Tibial artery (tissue), 4 donors: Measurements from ENCODE around the gene GTF3C1.

Experiments used
- DNase-seq, 2 donors: peaks; one replicate each; pipeline ENCODE4 v3.0.0-alpha.2; 2019
- H3K27ac ChIP-seq, 2 donors: fragments of 200-600 bp; sonication (generic) in 1 of 2; 1 replicate in 1 of 2; 2 replicates in 1 of 2; pipeline ENCODE4 v1.5.1; 2018 to 2019; ENCODE audit warnings: mild to moderate bottlenecking in 1 of 2
- H3K27me3 ChIP-seq, 2 donors: fragments of 200-600 bp; sonication (generic) in 1 of 2; one replicate each; pipeline versions ENCODE4 v1.5.1 to v1.6.0; 2016 to 2019
- H3K36me3 ChIP-seq, 3 donors: fragments of 200-600 bp; sonication (generic) in 2 of 3; one replicate each; pipeline ENCODE4 v1.5.1; 2016 to 2019; ENCODE audit warnings: mild to moderate bottlenecking in 2 of 3
- H3K4me1 ChIP-seq, 4 donors: fragments of 200-600 bp; sonication (generic) in 2 of 4; 1 replicate in 3 of 4; 2 replicates in 1 of 4; pipeline ENCODE4 v1.5.1; 2016 to 2019
- H3K4me3 ChIP-seq, 2 donors: fragments of 200-600 bp; sonication (generic) in 1 of 2; 1 replicate in 1 of 2; 2 replicates in 1 of 2; pipeline ENCODE4 v1.5.1; 2018 to 2019; ENCODE audit warnings: mild to moderate bottlenecking in 2 of 2
- H3K9me3 ChIP-seq, 3 donors: fragments of 200-600 bp; sonication (generic) in 1 of 3; one replicate each; pipeline ENCODE4 v1.5.1; 2016 to 2019
- CTCF ChIP-seq, 2 experiments: fragments of 200-600 bp in 1 of 2; fragments of 450-650 bp in 1 of 2; IDR thresholded peaks; one replicate each; pipeline ENCODE4 v1.5.1; 2017 to 2019; ENCODE audit warnings: antibody characterized with exemption in 2 of 2, mild to moderate bottlenecking in 1 of 2, moderate library complexity in 1 of 2
- intact Hi-C: fragments of 100-400 bp; cut with DNase I; formaldehyde crosslinking; loops from one replicate; pipeline ENCODE4 v1.15.0; 2023; ENCODE audit warnings: low total_unique reads

GTF3C1 gene

GRCh38 chr16:27539120-27539519 is 10.6 kb downstream of the GTF3C1 start:
- no peak for TF ChIP-seq CTCF (IDR thresholded peaks at IDR 0.05)
- Histone ChIP-seq H3K4me1 (no peaks in the 10 kb centered on the region), H3K27me3 (no peaks in the 10 kb centered on the region), H3K4me3 (no peak overlapping the region), H3K27ac (no peak overlapping the region), H3K9me3 (no peaks in the 10 kb centered on the region), H3K36me3 (peaks cover 78 to 98% (median 92%) of the 10 kb centered on the region in 3 donors)
- no peak for DNase-seq
- intact Hi-C loops, result no loop called here

GRCh38 chr16:27538528-27538927 is 11.2 kb downstream of the GTF3C1 start:
- Histone ChIP-seq H3K36me3 (peaks cover 72 to 98% (median 92%) of the 10 kb centered on the region in 3 donors), H3K27ac (no peak overlapping the region), H3K9me3 (no peaks in the 10 kb centered on the region), H3K4me1 (no peaks in the 10 kb centered on the region), H3K27me3 (no peaks in the 10 kb centered on the region), H3K4me3 (no peak overlapping the region)
- no peak for TF ChIP-seq CTCF (IDR thresholded peaks at IDR 0.05)
- no peak for DNase-seq
- intact Hi-C loops, result no loop called here

GRCh38 chr16:27534256-27534655 is 15.5 kb downstream of the GTF3C1 start:
- Histone ChIP-seq H3K27ac (no peak overlapping the region), H3K36me3 (peaks cover 71 to 98% (median 92%) of the 10 kb centered on the region in 3 donors), H3K9me3 (no peaks in the 10 kb centered on the region), H3K4me1 (no peaks in the 10 kb centered on the region), H3K4me3 (no peak overlapping the region), H3K27me3 (no peaks in the 10 kb centered on the region)
- no peak for TF ChIP-seq CTCF (IDR thresholded peaks at IDR 0.05)
- DNase-seq, result no peak
- intact Hi-C loops, result no loop called here

- intact Hi-C loops, result no loop called here
- no peaks in the 10 kb centered on the region for H3K27me3 ChIP-seq
- no peak overlapping the region for H3K4me3 ChIP-seq
- H3K9me3 ChIP-seq, result no peaks in the 10 kb centered on the region
- no peaks in the 10 kb centered on the region for H3K4me1 ChIP-seq
- peaks cover 81 to 100% (median 97%) of the 10 kb centered on the region in 3 donors for H3K36me3 ChIP-seq
- no peak for TF ChIP-seq CTCF (IDR thresholded peaks at IDR 0.05)
- H3K27ac ChIP-seq, result no peak overlapping the region
- DNase-seq, result no peak
These were observed 17.6 kb downstream of the GTF3C1 start for GRCh38 chr16:27531826-27532800.

- Histone ChIP-seq H3K4me1 (no peaks in the 10 kb centered on the region), H3K27me3 (no peaks in the 10 kb centered on the region), H3K27ac (no peak overlapping the region), H3K9me3 (no peaks in the 10 kb centered on the region), H3K36me3 (peaks cover 78 to 100% (median 97%) of the 10 kb centered on the region in 3 donors), H3K4me3 (no peak overlapping the region)
- no peak for DNase-seq
- TF ChIP-seq CTCF (IDR thresholded peaks at IDR 0.05), result no peak
- intact Hi-C loops, result no loop called here
These were observed 18.5 kb downstream of the GTF3C1 start for GRCh38 chr16:27531186-27531585.
